Dedifferentiated amniotic fluid mesenchymal stem cell (primary cell): ENCODE measurements around the gene CRYBA2.

ENCODE experiments used
- DNase-seq: peaks from one replicate; pipeline ENCODE4 v3.0.0-alpha.2; 2016; ENCODE audit errors: extremely low spot score

Gene CRYBA2

GRCh38 chr2:218956039-218956438, 37.2 kb downstream of the CRYBA2 start:
- no peak for DNase-seq

GRCh38 chr2:218954541-218955300, 38.5 kb downstream of the CRYBA2 start:
- no peak for DNase-seq

DNA sequence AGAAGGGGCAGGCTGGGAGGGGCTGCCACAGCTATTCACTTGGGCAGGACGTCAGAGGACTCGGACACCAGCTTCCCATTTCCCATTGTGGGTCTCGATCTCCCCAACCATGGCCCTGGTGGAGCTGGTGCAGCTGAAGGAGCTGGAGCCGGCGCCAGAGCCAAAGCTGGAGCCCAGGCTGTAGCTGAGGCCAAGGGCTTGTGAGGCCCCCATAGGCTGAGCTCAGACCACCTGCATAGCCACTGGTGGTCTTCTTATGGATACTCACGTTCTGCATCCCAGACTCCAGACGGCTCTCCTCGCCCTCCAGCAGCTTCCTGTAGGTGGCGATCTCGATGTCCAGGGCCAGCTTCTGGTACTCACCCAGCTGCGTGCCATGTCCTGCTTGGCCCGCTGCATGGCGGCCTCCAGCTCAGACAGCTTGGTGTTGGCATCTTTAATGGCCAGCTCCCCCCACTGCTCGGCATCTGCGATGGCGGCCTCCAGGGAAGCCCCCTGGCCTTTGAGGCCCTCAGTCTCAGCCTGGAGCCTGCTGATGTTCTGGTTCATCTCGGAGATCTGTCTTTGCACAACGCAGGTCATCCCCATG, 39.8 kb downstream of the CRYBA2 start:
- DNase-seq: no peak

DNA sequence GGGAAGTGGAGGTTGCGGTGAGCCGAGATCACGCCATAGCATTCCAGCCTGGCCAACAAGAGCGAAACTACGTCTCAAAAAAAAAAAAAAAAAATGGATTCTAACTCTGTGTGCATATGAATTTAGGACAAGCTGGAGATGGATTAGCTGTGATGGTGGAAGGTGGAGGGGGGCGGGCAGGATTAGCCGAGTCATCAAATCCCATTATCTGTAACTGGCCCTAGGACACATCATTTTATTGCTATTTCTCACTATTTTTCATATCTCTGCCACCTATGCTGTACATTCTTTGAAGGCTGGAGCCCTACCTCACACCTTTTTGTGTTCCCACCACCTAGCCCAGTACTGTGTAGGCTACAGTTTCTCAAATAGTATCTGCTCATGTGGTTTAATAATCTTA, 41.1 kb downstream of the CRYBA2 start:
- DNase-seq: no peak

DNA sequence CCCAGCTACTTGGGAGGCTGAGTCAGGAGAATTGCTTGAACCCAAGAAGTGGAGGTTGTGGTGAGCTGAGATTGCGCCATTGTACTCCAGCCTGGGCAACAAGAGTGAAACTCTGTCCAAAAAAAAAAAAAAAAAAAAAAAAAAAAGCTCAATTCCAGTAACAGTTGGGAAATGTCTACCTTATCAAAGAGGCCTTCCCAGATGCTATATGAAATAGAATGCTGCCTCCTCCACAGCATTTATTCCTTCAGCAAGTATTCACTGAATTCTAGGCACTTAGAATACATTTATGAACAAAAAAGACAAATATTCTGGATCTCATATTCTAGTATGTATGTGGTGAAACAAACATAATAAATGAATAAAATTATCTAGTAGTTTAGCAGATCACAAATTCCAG, 46.6 kb downstream of the CRYBA2 start:
- DNase-seq: no peak

DNA sequence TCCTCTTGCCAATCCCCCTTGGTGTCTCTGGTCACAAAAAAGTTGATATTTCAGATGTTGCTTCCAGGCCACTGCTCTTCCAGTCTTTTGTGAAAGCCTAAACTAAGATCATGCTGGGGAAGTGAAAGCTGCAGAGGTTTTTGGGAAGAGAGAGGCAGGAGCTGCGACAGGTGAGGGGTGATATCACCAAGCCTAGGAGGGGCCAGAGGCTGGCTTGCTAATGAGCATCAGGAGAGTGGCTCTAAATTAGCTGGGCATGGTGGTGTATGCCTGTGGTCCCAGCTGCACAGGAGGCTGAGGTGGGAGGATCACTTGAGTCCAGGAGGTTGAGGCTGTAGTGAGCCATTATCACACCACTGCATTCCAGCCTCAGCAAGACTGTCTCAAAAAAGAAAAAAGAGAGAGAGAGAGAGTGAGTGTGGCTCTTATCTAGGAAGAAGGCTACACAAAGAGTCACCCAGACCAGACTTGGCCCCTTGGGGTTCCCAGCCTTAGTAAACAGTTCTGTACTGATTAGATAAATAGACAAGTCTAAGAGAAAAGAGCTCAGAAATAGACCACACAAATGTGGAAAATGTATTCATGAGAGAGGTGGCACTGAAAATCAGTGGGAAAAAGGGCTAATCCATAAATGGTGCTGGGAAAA, 48.3 kb downstream of the CRYBA2 start:
- no peak for DNase-seq
